Left renal cortex interstitium (tissue), 4 donors: ENCODE results near the gene IQSEC1. TPM values are rescaled to one million over a fixed set of nuclear protein-coding genes. Genes with fewer than 3 reads are reported as not detected.

Experiments
- DNase-seq, 4 donors: peaks; one replicate each; pipeline ENCODE4 v3.0.0-alpha.2; 2013; ENCODE audit warnings: low read depth in 4 of 4, low spot score in 2 of 4, missing footprints in 1 of 4
- polyA plus RNA-seq, 4 donors: library from polyadenylated mRNA; unstranded; fragments of 120-200 nt; gene quantifications; one replicate each; pipeline ENCODE4 v1.2.1, GENCODE V29; 2013; ENCODE audit not compliant: insufficient read length in 4 of 4

The IQSEC1 gene
- polyA plus RNA-seq, 4 donors, result 27.0 to 42.2 (median 33.0) TPM

DNA sequence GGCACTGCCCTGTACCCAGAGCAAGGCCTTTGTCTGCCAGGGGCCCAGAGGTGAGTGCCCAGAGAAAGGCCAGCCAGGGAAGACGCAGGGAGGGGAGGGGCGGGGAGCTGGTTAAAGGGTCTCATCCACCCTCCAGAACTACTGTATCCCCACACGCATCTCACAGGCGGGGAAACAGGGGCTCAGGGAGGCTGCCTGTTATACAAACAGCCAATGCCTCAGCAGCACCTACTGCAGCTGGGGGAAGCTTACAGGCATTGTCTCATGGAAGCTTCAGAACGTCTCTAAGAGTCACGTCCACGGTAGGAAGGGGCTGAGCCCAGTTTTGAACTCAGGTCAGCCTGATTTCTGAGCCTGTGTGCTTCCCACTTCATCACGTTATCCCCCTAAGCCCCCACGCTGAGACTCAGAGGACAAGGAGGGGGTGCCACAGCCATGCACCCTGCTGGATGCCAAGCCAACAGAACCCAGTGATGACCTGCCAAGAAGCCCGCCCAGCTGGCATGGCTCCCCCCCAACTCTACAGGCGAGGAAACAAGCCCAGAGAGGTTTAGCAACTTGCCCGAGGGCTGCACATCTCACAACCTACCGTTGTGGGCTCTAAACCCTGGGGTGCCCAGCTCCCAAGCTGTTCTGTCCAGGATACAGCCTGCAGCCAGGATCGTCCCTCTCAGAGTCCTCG, 54.5 kb downstream of the IQSEC1 start:
- no peak for DNase-seq

DNA sequence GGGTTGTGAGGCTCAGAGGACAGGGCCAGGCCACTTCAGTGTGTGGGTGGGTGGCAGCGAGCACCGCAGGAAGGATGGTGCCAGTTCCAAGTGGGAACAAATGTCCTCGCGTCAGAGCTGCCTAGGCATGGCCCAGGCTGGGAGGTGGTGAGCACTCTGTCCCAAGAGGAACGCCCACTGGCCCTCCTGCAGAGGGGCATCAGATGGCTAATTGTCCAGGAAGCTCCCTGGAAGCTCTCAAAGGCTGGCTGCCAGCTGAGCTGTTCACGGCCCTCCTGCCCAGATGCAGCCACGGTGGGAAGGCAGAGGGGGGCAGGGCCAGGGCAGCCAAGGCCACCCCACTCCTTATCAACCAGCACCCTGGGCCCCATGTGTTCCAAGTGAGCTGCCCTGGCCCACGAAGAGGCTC, 55.2 kb downstream of the IQSEC1 start:
- DNase-seq, result no peak

DNA sequence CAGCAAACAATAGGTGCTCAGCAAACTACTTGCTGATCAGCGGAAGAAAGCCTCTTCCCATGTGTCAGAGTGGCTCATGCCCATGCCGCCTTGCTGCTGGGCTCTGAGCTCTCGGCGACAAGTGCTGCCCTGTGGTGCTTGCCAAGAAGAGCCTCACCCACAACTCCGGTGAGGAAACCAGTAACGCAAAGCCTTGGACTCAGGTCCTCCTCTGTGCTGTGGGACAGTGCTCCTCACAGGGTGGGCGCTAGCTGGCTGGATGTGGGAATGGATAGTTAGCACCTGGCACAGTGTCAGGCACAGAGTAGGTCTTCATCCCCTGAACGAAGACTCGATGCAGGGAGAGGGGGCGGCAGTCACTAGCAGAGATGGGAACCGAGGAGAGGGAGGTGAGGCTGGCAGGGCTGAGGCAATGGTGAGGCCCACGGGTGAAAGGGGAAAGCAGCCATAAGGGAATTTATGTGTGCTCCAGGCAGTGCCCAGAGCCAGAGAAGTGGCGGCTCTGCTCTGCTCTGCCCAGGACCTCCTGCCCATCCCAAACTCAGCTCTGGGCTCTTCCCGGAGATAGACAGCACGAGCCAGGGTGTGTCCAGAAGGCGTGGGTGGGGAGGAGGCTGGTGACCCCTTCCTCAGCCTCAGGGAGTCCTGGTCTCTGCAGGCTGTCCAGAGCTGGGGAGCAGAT, 55.7 kb downstream of the IQSEC1 start:
- DNase-seq, result no peak

DNA sequence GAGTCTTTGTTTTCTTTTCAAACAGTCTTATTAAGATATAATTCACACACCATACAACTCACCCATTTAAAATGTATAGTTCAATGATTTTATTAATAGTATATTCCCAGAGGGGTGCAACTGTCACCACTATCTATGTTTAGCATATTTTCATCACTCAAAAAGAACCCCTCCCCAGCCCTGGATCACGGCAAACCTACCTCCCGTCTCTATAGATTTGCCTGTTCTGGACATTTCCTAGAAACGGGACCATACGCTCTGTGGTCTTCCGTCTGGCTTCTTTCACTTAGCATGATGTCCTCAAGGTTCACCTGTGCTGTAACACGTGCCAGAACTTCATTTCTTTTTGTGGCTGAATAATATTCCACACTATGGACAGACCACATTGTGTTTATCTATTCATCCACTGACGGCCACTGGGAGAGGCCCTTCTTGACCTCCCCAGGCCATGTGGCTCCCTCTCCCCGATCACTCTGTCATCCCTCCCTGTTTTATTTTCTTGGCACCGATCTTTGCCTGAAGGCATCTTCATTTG, 56.4 kb downstream of the IQSEC1 start:
- DNase-seq, result no peak

DNA sequence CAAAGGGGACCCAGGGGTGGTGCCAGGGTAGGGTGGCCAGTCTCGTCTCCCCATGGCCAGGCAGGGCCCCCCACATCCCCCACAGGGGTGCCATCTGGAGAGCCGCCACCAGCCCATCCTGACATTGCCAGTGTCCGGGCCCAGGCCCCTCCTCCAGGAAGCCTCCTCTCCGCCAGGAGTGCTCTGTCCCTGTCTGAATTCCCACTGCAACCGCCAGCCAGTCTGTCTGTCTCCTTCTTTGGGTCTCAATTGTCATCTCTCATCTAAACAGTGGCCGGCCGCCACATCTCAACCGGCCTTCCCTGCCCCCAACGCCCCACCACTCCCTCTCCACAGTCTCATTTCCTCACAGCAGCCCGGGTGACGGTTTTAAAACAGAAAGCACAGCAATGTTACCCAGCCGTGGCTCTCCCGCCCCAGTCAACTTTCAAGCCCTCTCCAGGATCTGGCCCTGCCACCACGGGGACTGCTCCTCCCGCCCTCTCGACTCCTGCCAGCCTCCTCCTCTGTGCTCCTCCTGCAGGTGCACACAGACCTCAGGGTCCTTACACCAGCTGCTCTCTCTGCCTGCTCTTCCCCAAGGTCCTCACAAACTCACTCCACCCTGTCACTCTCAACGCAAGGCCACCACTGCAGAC, 57.0 kb downstream of the IQSEC1 start:
- DNase-seq, result no peak

DNA sequence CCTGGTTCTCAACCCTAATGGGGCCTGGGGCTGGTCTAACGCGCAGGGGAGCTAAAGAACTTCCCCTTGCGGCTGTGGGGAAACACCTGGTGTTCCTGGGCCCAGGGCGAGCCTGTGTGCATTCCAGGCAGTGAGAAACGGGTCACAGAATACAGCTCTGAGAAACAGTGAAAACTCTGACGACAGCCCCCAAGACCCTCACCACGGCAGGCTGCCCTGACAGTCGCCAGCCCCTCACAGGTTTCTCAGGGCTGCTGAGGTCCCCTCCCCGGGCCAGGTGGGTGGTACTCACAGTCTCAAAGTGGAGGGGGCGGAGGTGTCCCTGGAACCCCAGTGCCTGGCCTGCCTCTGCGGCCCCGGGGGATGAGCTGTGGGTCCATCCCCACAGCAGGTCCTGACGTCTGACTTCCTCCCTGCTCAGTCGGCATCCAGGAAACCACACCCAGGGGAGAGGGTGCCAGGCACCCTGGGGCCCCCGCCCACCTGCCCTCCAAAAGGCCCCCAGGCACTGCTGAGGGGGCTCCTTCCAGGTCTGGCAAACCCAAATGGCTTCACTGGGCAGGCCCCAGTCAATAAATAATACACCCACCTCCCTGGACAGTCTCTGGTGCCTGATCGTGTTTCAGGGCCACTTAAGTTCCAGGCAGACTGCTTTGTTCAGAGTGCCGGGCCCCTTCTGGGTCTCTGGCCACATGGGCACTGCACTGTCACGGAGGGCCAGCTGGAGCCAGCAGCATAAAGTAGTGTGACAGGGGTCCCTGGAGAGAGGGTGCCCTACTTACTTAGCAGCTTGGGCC, 57.7 kb downstream of the IQSEC1 start:
- no peak for DNase-seq

DNA sequence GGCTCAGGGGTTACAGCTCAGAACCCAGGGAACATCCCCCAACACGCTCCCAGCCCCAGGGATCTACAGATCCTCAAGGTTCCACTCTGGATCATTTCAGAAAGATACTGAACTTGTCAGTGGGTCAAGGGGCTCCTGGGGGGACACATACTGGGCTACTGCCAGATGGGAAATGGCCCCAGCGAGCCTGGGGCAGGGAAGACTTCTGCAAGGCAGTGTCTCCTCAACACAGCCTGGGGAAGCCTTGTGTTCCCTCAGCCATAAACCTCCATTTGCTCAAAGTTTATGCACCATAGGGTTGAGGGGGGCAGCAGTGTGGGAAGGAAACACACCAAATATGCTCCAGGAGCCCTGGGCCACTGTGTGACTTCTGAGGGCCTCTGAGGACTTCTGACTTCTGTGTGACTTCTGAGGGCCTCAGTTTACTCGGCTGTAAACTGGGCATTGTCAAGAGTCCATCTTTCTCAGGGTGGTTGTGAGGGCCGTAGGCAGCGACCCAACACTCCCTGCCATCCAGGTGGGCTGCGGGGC, 58.4 kb downstream of the IQSEC1 start:
- DNase-seq, result no peak

DNA sequence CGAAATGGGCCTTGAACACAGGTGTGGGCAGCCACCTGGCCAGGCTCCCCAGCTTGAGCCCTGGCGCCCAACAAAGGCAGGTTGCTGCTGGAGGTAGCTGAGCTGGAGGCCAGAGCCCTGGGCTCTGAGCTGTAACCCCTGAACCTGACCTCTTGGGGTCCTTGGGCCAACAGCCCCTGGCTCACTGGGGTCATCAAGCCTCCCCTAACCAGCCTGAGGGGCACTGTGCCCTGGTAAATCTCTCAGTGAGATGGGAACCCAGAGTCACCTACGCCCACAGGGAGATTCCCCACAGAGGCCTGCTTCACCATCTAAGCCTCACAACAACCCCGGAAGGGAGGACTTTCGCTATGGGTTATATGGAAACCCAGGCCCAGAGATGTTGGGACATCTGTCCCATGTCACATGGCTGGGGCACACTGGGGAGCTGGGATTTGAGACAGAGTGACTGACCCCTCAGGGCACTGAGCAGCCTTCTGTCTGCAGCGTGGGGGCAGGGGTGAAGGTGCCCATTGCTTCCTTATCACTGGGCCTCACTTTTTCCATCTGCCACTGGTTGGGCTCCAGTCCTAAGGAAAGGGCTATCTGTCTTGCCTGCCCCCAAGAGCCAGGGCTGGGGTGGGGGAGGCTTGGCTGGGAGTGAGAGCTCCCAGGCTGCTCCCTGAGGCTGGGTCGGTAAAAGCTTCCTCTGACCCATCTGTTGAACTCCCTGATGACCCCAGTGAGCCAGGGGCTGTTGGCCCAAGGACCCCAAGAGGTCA, 59.1 kb downstream of the IQSEC1 start:
- DNase-seq, result no peak

DNA sequence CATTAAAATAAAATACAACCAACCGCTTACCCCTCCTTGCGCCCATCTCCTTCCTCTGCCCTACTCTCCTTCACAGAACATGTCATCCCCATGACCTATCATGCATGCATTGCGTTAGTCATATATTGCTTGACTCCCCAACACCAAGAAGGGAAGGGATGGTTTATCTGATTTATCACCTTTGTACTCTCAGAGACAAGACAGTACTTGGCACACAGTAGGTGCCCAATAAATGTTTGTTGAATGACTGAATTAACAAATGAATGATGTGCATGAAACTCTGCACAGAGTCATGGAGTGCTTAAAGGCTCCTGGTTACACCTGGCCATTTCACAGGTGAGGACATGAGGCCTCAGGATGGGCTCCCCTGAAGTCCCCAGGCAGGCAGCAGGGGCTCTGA, 59.7 kb downstream of the IQSEC1 start:
- DNase-seq, result no peak

DNA sequence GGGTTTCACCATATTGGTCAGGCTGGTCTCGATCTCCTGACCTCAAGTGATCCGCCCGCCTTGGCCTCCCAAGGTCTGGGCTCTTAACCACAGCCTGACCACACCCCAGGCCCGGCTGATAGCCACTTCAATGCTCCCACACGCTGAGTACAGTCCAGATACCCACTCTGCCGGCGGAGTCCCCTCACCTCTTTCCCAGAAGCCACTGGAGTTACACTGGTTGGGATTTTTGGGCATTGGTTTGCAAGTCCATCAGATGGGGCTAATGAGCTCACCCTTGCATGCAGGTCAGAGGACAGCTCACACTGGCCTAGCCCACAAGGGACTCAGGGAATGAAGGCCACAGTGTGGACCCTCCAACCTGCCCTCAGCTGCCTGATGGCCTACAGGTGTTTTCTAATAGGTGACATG, 60.1 kb downstream of the IQSEC1 start:
- DNase-seq, result no peak

DNA sequence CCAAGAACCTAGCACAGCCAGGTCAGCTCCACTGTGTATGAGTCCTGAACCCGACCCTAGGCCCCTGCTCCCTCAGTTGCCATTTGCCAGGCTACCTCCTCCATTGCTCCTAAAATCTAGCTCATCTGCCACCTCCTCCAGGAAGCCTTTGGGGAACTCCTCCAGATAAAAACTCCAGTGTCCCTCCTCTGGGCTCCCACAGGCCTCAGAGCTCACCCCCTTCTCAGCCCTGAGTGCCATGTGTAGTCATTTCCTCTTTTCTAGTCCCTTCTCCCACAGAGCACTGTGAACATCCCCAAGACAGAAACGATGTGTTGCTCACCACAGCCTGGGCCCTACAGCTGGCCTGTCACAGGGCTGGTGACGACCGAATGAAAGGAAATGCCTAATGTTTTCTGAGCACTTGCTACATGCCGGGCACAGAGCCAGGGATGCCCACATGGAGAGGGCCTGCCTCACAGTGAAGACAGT, 61.0 kb downstream of the IQSEC1 start:
- DNase-seq, result no peak

DNA sequence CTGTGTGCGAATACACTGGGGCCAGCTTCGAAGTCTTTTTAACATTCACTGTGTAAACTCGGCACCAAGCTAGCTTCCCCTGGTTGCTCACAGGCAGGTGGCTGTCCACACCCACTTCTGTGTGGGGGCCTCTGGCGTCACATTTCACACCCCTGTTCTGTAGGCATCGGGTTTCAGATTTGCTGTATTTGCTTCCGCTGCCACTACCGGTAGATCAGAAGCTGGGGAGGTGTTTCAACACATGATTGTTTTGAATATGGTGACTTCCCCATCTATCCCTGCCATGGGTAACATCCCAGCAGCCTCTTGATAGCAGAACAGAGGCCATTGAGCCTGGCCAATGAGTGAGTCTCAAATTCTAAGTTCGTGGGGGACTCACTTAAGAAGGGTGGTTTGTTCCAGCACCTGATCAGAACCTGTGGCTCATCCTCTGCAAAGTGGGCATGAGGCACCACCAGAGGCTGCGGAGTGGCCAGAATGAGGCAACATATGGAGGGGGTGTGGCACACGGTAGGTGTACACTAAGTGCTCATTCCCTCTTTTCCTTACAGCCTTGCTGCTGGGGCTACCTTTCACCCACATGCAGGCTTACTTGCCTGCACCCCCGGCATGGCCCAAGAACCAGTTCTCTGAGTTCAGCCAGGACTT, 61.5 kb downstream of the IQSEC1 start:
- no peak for DNase-seq

DNA sequence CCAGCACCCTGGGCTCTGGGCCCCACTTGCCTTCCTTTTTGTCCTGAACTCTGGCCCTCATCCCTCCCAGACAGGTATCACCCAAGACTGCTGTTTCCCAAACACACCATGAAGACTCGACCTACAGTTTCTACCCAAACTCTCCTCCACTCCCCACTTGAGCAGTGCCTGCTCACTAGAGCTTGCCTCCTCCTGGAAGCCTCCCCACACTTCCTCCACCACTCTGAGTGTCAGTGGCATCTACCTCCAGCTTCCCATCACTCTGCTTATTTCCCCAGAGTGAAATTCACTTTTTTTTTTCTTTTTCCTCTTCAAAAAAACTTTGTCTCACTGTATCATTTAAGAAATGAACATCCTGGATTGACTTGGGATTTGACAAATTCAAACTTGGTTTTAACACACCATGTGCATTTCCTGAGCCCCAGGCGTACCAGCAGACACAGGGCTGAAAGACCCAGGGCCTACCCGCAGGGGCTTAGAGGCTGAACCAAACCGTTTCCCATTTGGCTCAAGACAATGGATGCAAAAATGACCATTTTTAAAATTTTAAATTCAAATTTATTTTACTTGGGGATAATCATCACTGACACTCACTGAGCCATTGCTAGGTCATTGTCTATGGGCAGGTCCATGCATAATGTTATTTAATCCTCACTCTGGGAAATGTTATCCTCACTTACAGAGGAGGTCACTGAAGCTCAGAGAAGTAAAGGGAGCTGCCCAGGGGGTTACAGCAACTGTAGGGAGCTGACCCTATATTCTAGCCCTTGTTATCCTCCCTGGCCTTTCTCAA, 62.3 kb downstream of the IQSEC1 start:
- DNase-seq, result no peak

DNA sequence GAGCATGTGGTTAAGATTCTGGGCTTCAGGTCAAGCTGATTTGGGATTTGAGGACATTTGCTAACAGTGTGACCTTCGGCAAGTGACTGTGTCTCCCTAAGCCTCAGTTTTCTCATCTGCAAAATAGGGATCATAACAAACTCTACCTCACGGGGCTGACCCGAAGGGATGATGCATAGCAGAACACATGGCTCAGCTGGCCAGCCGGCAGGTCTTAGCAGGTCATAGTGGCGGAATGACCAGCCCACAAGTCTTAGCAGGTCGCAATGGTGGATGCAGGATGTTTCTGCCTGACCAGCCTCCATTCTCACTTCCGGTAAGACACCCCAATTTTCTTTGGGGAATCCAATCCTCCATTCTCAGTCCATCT, 63.3 kb downstream of the IQSEC1 start:
- DNase-seq, result no peak

DNA sequence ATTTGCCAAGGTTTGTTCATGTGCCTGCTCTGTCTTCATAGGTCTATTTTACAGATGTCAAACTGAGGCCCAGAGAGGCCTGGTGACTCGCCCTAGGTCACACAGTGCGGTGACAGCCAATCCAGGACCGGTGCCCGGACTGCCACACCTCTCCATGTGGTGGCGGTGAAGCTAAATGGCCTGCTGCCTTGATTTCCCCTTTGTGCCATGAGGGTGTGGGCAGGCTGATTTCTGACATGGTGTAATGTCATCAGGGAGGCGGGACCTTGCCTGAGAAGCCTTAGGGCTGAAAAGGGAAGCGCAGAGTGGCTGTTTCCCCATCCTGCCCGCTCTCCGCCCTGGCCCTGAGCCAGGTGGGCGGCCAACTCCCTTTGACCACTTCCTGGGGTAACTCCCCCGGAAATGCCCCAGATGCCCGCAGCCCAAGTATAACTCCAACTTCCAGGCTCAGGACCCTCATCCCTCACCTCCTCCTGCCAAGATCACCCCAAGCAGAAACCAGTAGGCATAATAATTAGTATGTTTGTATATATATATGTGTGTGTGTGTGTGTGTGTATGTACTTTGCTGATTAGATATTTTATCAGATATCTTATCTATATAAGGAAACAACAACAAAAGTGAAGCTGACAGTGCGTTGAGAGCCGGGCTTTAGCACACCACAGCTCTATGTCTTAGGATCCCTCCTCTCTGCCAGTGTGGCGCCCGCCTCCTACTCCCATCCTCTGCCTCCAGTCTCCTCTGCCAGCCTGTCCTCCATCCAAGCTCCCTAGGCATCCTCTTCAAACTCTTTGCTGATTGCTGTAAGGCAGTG, 63.9 kb downstream of the IQSEC1 start:
- DNase-seq, result no peak

DNA sequence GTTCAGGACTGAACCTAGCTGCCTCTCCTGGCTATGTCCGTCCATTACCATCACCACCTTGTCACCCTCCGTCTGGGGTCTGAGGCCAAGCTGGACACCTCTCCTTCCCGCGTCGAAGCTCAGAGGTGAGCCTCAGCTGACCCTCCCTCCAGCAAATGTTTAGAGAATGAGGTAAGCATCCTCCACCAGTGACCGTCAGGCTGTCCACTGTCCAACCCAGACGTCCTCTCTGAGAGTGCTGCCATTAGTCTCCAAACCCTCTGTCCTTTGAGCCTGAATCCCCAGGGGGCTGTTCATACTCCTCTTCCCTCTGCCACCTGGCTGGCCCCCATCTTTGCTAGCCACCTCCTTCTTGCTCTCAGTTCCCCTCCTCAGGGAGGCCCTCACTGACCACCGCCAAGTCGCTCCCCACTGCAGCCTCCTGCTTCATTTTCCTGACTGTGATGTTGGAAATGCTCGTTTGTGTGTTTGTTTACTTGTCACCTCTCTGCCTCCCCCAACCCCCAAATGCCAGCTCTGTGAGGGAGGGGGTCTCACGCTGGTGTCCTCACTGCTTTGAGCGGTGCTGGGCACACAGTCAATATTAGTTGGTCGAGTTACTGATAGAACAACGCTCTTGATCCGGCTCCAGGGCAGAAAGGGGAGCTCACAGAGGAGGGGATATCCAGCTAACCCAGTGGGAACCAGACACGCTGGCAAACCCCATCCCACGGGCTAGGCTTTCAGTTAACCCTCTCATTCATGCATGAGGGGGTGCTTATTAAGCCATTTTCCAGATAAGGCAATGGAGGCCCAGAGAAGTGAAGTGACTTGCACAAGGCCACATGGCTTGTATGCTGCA, 64.9 kb downstream of the IQSEC1 start:
- DNase-seq, result no peak
